KMS-11 (cell line): ENCODE measurements around the gene SNX9.
A peak's percentile ranks its signal among the peaks of the same experiment; 100 is the strongest.

ENCODE experiments used
- H2AFZ ChIP-seq: fragments of 200-600 bp; sonication (generic); 2 replicates; pipeline ENCODE4 v1.6.1; 2016; ENCODE audit warnings: antibody characterized with exemption, mixed run types, low read depth
- H3K27ac ChIP-seq: fragments of 200-600 bp; sonication (generic); 2 replicates; pipeline ENCODE4 v1.6.1; 2016; ENCODE audit warnings: mild to moderate bottlenecking, mixed run types
- H3K27me3 ChIP-seq: fragments of 200-600 bp; sonication (generic); 2 replicates; pipeline ENCODE4 v1.6.1; 2017; ENCODE audit warnings: mild to moderate bottlenecking, low read depth, mixed run types, moderate library complexity; ENCODE audit not compliant: insufficient read depth
- H3K36me3 ChIP-seq: fragments of 200-600 bp; sonication (generic); 2 replicates; pipeline ENCODE4 v1.6.1; 2017; ENCODE audit warnings: mild to moderate bottlenecking, mixed run types; ENCODE audit not compliant: insufficient read depth
- H3K4me1 ChIP-seq: fragments of 200-600 bp; sonication (generic); 2 replicates; pipeline ENCODE4 v1.6.1; 2016; ENCODE audit warnings: mild to moderate bottlenecking, low read depth, mixed run types; ENCODE audit not compliant: poor library complexity, severe bottlenecking
- H3K4me2 ChIP-seq: fragments of 200-600 bp; sonication (generic); 2 replicates; pipeline ENCODE4 v1.7.0; 2016; ENCODE audit warnings: mild to moderate bottlenecking, mixed run types
- H3K4me3 ChIP-seq: fragments of 200-600 bp; sonication (generic); IDR thresholded peaks from 2 replicates; pipeline ENCODE4 v1.6.1; 2017; ENCODE audit warnings: low read depth, low read length, mixed read lengths; ENCODE audit not compliant: insufficient read depth
- H3K79me2 ChIP-seq: fragments of 200-600 bp; sonication (generic); 2 replicates; pipeline ENCODE4 v1.6.1; 2016; ENCODE audit warnings: low read depth, mixed run types; ENCODE audit not compliant: insufficient read depth
- H3K9ac ChIP-seq: fragments of 200-600 bp; sonication (generic); 2 replicates; pipeline ENCODE4 v1.6.1; 2016; ENCODE audit warnings: mild to moderate bottlenecking, mixed run types
- H4K20me1 ChIP-seq: fragments of 200-600 bp; sonication (generic); 2 replicates; pipeline ENCODE4 v1.6.1; 2016; ENCODE audit warnings: mild to moderate bottlenecking, mixed run types; ENCODE audit not compliant: insufficient read depth
- TF ChIP-seq, protein P1 (sequence below): fragments of 200-600 bp; sonication (generic); conservative IDR thresholded peaks from 2 replicates; pipeline ENCODE4 v1.6.1; 2017; ENCODE audit warnings: low read depth, mild to moderate bottlenecking, antibody characterized with exemption, low read length, moderate library complexity, mixed read lengths

Gene SNX9

GRCh38 chr6:157879034-157879872, 56.2 kb downstream of the SNX9 start:
- Histone ChIP-seq H3K79me2 (no peaks in the 10 kb centered on the region), H3K9ac (no peak overlapping the region), H3K27me3 (no peaks in the 10 kb centered on the region), H3K36me3 (no peaks in the 10 kb centered on the region), H3K4me2 (peak overlapping the region; percentile 46; the same call in 1 of the 2 replicates), H3K4me1 (peaks cover 25% of the 10 kb centered on the region), H2AFZ (no peak overlapping the region), H3K4me3 (no peak overlapping the region), H4K20me1 (0 out of 2 replicates have a peak, but pooled peaks cover 4% of the 10 kb centered on the region), H3K27ac (peak overlapping the region; percentile 21; the same call in 1 of the 2 replicates)
- TF ChIP-seq, protein P1, sequence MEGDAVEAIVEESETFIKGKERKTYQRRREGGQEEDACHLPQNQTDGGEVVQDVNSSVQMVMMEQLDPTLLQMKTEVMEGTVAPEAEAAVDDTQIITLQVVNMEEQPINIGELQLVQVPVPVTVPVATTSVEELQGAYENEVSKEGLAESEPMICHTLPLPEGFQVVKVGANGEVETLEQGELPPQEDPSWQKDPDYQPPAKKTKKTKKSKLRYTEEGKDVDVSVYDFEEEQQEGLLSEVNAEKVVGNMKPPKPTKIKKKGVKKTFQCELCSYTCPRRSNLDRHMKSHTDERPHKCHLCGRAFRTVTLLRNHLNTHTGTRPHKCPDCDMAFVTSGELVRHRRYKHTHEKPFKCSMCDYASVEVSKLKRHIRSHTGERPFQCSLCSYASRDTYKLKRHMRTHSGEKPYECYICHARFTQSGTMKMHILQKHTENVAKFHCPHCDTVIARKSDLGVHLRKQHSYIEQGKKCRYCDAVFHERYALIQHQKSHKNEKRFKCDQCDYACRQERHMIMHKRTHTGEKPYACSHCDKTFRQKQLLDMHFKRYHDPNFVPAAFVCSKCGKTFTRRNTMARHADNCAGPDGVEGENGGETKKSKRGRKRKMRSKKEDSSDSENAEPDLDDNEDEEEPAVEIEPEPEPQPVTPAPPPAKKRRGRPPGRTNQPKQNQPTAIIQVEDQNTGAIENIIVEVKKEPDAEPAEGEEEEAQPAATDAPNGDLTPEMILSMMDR = no peak

- H3K36me3 ChIP-seq = no peaks in the 10 kb centered on the region
- no peak overlapping the region for H3K4me3 ChIP-seq
- H3K4me1 ChIP-seq = peaks cover 25% of the 10 kb centered on the region
Observed at GRCh38 chr6:157879873-157880254, 56.8 kb downstream of the SNX9 start.

DNA sequence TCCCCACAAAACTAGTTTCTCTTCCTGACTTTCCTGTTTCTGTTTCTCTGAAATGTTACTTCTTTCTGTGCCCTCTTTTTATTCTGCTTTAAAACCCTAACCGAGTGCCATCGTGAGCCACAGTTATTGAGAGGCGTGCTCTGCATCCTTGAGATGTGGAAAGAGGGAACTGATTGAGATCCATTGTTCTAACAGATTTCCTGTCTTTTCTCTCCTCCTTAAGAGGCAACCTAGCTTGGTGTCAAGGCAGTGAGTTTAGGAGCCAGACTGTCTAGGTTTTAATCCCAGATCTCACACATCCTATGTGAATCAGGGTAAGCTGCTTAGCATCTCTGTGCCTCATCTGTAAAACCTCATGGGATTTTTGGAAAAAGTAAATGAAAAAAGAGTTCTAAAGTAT, 57.5 kb downstream of the SNX9 start:
- Histone ChIP-seq H3K4me2 (no peak overlapping the region), H2AFZ (no peak overlapping the region), H3K9ac (no peak overlapping the region), H3K27me3 (no peaks in the 10 kb centered on the region), H3K4me3 (no peak overlapping the region), H3K79me2 (no peaks in the 10 kb centered on the region), H4K20me1 (0 out of 2 replicates have a peak, but pooled peaks cover 4% of the 10 kb centered on the region), H3K27ac (no peak overlapping the region), H3K36me3 (no peaks in the 10 kb centered on the region), H3K4me1 (peaks cover 25% of the 10 kb centered on the region)
- TF ChIP-seq, protein P1 = no peak

More at GRCh38 chr6:157879873-157880254, 56.8 kb downstream of the SNX9 start:
- TF ChIP-seq, protein P1 = no peak
- no peaks in the 10 kb centered on the region for H3K27me3 ChIP-seq
- H3K4me2 ChIP-seq = peak overlapping the region; percentile 46; the same call in 1 of the 2 replicates
- H3K9ac ChIP-seq = no peak overlapping the region
- H4K20me1 ChIP-seq = 0 out of 2 replicates have a peak, but pooled peaks cover 4% of the 10 kb centered on the region
- H3K27ac ChIP-seq = peak overlapping the region; percentile 21; the same call in 1 of the 2 replicates
- H2AFZ ChIP-seq = no peak overlapping the region
- no peaks in the 10 kb centered on the region for H3K79me2 ChIP-seq

- Histone ChIP-seq H3K27me3 (no peaks in the 10 kb centered on the region), H3K9ac (no peak overlapping the region), H3K4me3 (no peak overlapping the region), H3K4me1 (peaks cover 25% of the 10 kb centered on the region), H3K4me2 (no peak overlapping the region), H4K20me1 (0 out of 2 replicates have a peak, but pooled peaks cover 4% of the 10 kb centered on the region), H3K27ac (no peak overlapping the region), H3K79me2 (no peaks in the 10 kb centered on the region), H2AFZ (no peak overlapping the region), H3K36me3 (no peaks in the 10 kb centered on the region)
- TF ChIP-seq, protein P1 = no peak
Observed at GRCh38 chr6:157881342-157881741, 58.3 kb downstream of the SNX9 start.
